Neural cell (in vitro differentiated cells): ENCODE measurements around the gene RSU1. TPM values are rescaled to one million over a fixed set of nuclear protein-coding genes. Genes with fewer than 3 reads are reported as not detected.

ENCODE experiments used
- H2AFZ ChIP-seq: fragments of 200-600, 300-800 bp; sonication (generic), shearing (Covaris generic); 2 replicates; pipeline ENCODE4 v1.6.0; 2014; ENCODE audit warnings: low read depth, mild to moderate bottlenecking, antibody characterized with exemption, low read length, moderate library complexity
- H3F3A ChIP-seq: fragments of 200-600 bp; shearing (Covaris generic); 2 replicates; pipeline ENCODE4 v1.6.1; 2016; ENCODE audit warnings: mild to moderate bottlenecking, moderate library complexity, mixed read lengths, antibody characterized with exemption, low read length; ENCODE audit not compliant: insufficient read depth, poor library complexity, severe bottlenecking
- H3K27ac ChIP-seq: fragments of 200-600, 300-800 bp; sonication (generic), shearing (Covaris generic); 2 replicates; pipeline ENCODE4 v1.5.1; 2014; ENCODE audit warnings: mild to moderate bottlenecking, low read length, moderate library complexity
- H3K27me3 ChIP-seq: fragments of 300-800, 200-600 bp; sonication (generic), shearing (Covaris generic); 2 replicates; pipeline ENCODE4 v1.6.0; 2014; ENCODE audit warnings: mild to moderate bottlenecking, low read depth, low read length, moderate library complexity; ENCODE audit not compliant: insufficient read depth
- H3K36me3 ChIP-seq: fragments of 300-800, 200-600 bp; sonication (generic), shearing (Covaris generic); 2 replicates; pipeline ENCODE4 v1.5.1; 2014; ENCODE audit warnings: mild to moderate bottlenecking, antibody characterized with exemption, low read length, moderate library complexity; ENCODE audit not compliant: insufficient read depth
- H3K4me2 ChIP-seq: fragments of 300-800, 200-600 bp; sonication (generic), shearing (Covaris generic); 2 replicates; pipeline ENCODE4 v1.6.0; 2014; ENCODE audit warnings: mild to moderate bottlenecking, low read length
- H3K4me3 ChIP-seq: fragments of 300-800, 200-600 bp; sonication (generic), shearing (Covaris generic); 2 replicates; pipeline ENCODE4 v1.5.1; 2014; ENCODE audit warnings: mild to moderate bottlenecking, low read length, moderate library complexity
- H3K79me2 ChIP-seq: fragments of 200-600 bp; shearing (Covaris generic); replicated peaks from 2 replicates; pipeline ENCODE4 v1.6.0; 2014; ENCODE audit warnings: mild to moderate bottlenecking, low read length, moderate library complexity; ENCODE audit not compliant: insufficient read depth
- H3K9ac ChIP-seq: fragments of 300-800, 200-600 bp; sonication (generic), shearing (Covaris generic); 2 replicates; pipeline ENCODE4 v1.6.1; 2016; ENCODE audit warnings: mild to moderate bottlenecking, low read length, mixed read lengths
- H3K9me2 ChIP-seq: fragments of 200-600 bp; shearing (Covaris generic); 2 replicates; pipeline ENCODE4 v1.6.1; 2016; ENCODE audit warnings: mild to moderate bottlenecking, low read length, mixed read lengths; ENCODE audit not compliant: insufficient read depth
- H3K9me3 ChIP-seq: fragments of 200-600, 300-800 bp; sonication (generic), shearing (Covaris generic); 2 replicates; pipeline ENCODE4 v1.6.1; 2016; ENCODE audit warnings: mild to moderate bottlenecking, mixed run types, low read length, moderate library complexity, mixed read lengths
- H4K20me1 ChIP-seq: fragments of 200-600 bp; shearing (Covaris generic); 2 replicates; pipeline ENCODE4 v1.6.1; 2016; ENCODE audit warnings: mild to moderate bottlenecking, mixed run types; ENCODE audit not compliant: insufficient read depth
- CTCF ChIP-seq: fragments of 450-650 bp; IDR thresholded peaks from 2 replicates; pipeline ENCODE4 v1.5.1; 2014; ENCODE audit warnings: antibody characterized with exemption, mild to moderate bottlenecking, moderate library complexity; ENCODE audit not compliant: poor library complexity, severe bottlenecking
- EP300 ChIP-seq: fragments of 450-650 bp; conservative IDR thresholded peaks from 2 replicates; pipeline ENCODE4 v1.6.1; 2014; ENCODE audit warnings: antibody characterized with exemption, mild to moderate bottlenecking, moderate library complexity; ENCODE audit not compliant: poor library complexity, severe bottlenecking
- EZH2 ChIP-seq: fragments of 200-600, 300-800 bp; shearing (Covaris generic), sonication (generic); IDR thresholded peaks from 2 replicates; pipeline ENCODE4 v1.6.1; 2014; ENCODE audit warnings: antibody characterized with exemption, low read length, borderline replicate concordance, mild to moderate bottlenecking; ENCODE audit not compliant: insufficient read depth, poor library complexity, severe bottlenecking
- MXI1 ChIP-seq: fragments of 450-650 bp; conservative IDR thresholded peaks from 2 replicates; pipeline ENCODE4 v1.6.1; 2014; ENCODE audit warnings: antibody characterized with exemption, mild to moderate bottlenecking; ENCODE audit not compliant: poor library complexity, severe bottlenecking
- POLR2AphosphoS5 ChIP-seq: IDR thresholded peaks from 2 replicates; pipeline ENCODE4 v1.6.1; 2012
- RAD21 ChIP-seq: fragments of 450-650 bp; conservative IDR thresholded peaks from 2 replicates; pipeline ENCODE4 v1.6.1; 2014; ENCODE audit warnings: antibody characterized with exemption, mild to moderate bottlenecking, moderate library complexity
- REST ChIP-seq: IDR thresholded peaks from 2 replicates; pipeline ENCODE4 v1.6.1; 2012; ENCODE audit warnings: borderline replicate concordance
- SMC3 ChIP-seq: fragments of 450-650 bp; conservative IDR thresholded peaks from 2 replicates; pipeline ENCODE4 v1.6.1; 2014; ENCODE audit warnings: antibody characterized with exemption, mild to moderate bottlenecking, moderate library complexity; ENCODE audit not compliant: poor library complexity
- TAF1 ChIP-seq: IDR thresholded peaks from 2 replicates; pipeline ENCODE4 v1.6.1; 2012; ENCODE audit warnings: low read depth
- polyA plus RNA-seq: library from polyadenylated mRNA; depleted of rRNA; stranded (reverse); fragments of >200 nt; gene quantifications from 2 replicates; pipeline ENCODE4 v1.2.3, GENCODE V29; 2014

The RSU1 gene
- polyA plus RNA-seq, 1 donor from 2014 or later, result 18.7 TPM

GRCh38 chr10:16857419-16857818, 40.2 kb upstream of the RSU1 start:
- H3F3A ChIP-seq, result no peaks in the 10 kb centered on the region
- no peaks in the 10 kb centered on the region for H4K20me1 ChIP-seq
- no peak overlapping the region for H3K4me3 ChIP-seq
- H3K9me2 ChIP-seq, result no peaks in the 10 kb centered on the region
- no peaks in the 10 kb centered on the region for H3K36me3 ChIP-seq
- no peak overlapping the region for H3K27ac ChIP-seq
- TF ChIP-seq SMC3 (no peak), RAD21 (no peak), CTCF (no peak), REST (no peak), MXI1 (no peak), EZH2 (no peak), POLR2AphosphoS5 (no peak), EP300 (no peak), TAF1 (no peak)
- no peak overlapping the region for H3K4me2 ChIP-seq
- no peaks in the 10 kb centered on the region for H3K79me2 ChIP-seq
- H3K27me3 ChIP-seq, result no peaks in the 10 kb centered on the region
- no peak overlapping the region for H3K9ac ChIP-seq
- no peaks in the 10 kb centered on the region for H3K9me3 ChIP-seq
- H2AFZ ChIP-seq, result no peak overlapping the region

GRCh38 chr10:16856567-16856966, 39.3 kb upstream of the RSU1 start:
- H3K9me2 ChIP-seq, result no peaks in the 10 kb centered on the region
- H3K79me2 ChIP-seq, result no peaks in the 10 kb centered on the region
- no peak overlapping the region for H2AFZ ChIP-seq
- H3K27ac ChIP-seq, result no peak overlapping the region
- TF ChIP-seq EZH2, result no peak
- no peak for TF ChIP-seq CTCF
- no peak for TF ChIP-seq RAD21
- no peak for TF ChIP-seq REST
- no peak for TF ChIP-seq POLR2AphosphoS5
- no peak for TF ChIP-seq MXI1
- TF ChIP-seq TAF1, result no peak
- TF ChIP-seq EP300, result no peak
- no peaks in the 10 kb centered on the region for H3F3A ChIP-seq
- H3K4me3 ChIP-seq, result no peak overlapping the region
- H3K9ac ChIP-seq, result no peak overlapping the region
- H3K36me3 ChIP-seq, result no peaks in the 10 kb centered on the region
- no peaks in the 10 kb centered on the region for H3K27me3 ChIP-seq
- no peak overlapping the region for H3K4me2 ChIP-seq
- H4K20me1 ChIP-seq, result no peaks in the 10 kb centered on the region
- no peaks in the 10 kb centered on the region for H3K9me3 ChIP-seq
